Activated gamma-delta T cell treated with Interleukin-2 at 50 U/mL for 16 hours (primary cell): ENCODE data around the gene LRP5.
"Not testable (repeated sequence)": the region's sequence is repeated elsewhere in the genome, so short reads cannot be mapped to it uniquely, and the experiment has no call there.

ENCODE experiments used
- DNase-seq: peaks from one replicate; pipeline ENCODE4 v3.0.0-alpha.2; 2020

Gene LRP5

DNA sequence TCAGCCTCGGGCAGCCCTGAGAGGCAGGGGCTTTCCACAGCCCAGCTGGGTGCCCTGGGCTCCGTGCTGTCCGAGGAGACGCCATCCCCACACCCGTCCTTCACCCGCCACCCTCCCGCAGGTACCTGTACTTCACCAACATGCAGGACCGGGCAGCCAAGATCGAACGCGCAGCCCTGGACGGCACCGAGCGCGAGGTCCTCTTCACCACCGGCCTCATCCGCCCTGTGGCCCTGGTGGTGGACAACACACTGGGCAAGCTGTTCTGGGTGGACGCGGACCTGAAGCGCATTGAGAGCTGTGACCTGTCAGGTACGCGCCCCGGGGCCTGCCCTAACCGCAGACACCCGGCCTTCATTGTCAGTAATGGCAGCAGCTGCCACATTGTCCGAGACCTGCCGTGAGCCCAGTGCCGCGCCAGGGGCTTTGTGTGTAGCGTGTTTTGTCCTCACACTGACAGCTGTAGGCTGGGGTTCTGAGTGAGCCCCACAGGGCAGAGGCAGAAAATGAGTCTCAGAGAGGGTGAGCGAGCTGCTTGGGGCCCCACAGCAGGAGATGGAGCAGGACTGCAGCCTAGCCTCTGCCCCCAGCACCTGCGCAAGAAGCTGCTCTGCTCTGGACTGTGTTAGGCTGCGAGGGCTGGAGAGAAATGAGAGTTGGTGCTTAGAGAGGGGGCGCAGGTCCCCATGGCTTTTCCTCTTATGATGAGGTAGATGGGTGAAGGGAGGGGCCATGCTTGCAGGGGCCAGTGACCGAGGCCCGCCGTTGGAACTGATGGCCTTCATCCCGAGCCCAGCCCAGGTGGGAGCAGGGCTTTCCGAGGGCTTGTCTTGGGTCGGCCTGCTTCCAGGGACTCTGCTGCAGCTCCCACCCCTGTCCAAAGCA, 112.8 kb downstream of the LRP5 start:
- no peak for DNase-seq

DNA sequence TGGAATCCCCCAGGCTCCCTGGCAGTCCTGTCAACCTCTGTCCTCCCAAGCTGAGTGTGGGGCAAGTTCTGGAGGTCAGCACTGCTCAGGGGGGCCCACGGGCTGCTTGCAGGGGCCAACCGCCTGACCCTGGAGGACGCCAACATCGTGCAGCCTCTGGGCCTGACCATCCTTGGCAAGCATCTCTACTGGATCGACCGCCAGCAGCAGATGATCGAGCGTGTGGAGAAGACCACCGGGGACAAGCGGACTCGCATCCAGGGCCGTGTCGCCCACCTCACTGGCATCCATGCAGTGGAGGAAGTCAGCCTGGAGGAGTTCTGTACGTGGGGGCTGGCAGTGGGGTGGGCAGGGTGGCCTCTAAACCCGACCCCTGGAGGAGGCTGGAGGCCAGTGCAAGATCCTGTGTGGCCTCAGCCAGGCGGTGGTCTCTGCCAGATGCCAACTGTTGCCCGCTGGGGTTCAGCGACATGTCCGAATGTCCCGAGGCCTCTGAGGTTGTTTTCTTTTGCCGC, 113.5 kb downstream of the LRP5 start:
- DNase-seq: no peak

DNA sequence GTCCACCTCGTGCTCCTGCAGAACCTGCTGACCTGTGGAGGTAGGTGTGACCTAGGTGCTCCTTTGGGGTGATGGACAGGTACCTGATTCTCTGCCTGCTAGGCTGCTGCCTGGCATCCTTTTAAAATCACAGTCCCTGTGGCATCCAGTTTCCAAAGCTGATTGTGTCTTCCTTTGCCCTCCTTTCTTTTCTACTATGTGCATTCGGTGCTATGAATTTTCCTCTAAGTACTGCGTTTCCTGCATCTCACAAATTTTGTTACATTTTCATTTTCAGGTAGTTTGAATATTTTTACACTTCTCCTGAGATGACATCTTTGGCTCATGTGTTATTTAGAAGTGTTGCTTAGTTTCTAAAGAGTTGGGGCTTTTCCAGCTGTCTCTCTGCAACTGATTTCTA, 117.3 kb downstream of the LRP5 start:
- no peak for DNase-seq

DNA sequence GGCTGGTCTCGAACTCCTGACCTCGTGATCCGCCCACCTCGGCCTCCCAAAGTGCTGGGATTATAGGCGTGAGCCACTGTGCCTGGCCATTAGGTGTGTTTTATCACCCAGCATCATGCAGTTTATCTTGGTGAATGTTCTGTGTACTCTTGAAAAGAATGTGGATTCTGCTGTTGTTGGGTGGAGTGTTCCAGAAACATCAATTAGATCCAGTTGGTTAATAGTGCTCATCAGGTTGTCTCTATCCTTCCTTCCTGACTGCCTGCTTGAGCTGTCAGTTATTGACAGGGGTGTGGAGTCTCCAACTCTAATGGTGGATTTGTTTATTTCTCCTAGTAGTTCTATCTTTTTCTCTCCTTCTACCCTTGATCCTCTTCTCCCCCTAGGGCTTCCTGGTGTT, 118.0 kb downstream of the LRP5 start:
- DNase-seq: no peak

DNA sequence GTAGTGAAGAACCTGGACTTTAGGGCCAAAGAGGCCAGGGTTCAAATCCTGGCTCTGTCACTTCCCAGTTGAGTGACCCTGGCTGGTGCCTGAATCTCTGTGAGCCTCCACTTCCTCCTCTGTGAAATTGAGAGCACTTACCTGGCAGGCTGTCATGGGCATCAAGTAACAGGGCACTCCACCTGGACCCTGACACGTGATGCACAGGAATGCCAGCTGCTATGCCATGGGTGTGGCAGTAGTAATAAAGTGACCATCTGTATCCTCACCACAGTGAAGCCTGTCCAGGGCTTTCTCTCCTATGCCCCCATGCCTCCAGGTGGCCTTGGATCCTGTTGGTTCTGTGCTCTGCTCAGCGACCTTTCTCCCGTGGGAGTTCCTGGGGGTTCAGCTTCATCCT, 118.4 kb downstream of the LRP5 start:
- no peak for DNase-seq

DNA sequence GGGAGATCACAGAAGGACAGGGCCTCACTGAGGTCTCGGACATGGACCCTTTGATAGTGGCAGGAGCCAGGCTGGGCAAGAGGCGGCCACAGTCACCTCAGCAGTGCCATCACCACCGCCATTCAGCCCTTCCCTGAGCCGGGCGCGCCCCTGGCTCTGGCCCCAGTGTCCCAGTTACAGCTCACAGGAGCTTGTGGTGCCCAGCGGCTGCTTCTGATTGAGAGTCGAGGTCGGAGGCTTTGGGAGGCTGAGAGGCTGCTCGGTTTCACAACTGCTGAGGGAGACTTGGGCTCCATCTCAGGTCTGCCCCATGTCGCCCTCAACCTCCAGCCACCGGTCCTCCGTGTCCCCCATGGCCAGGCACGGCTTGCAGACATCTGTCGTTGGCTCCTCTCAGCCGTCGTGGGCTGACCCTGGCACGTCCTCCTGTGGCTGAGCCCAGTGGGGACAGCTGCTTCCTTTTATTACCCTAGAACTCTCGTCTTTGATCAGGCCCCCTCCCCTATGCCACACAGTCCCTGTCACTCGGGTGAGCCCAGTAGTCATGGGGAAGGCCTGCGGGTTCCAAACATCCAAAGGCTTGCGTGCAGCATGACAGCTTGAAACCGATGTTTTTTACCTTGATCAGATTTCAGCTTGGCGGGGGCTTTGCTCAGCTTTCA, 119.7 kb downstream of the LRP5 start:
- DNase-seq: no peak

DNA sequence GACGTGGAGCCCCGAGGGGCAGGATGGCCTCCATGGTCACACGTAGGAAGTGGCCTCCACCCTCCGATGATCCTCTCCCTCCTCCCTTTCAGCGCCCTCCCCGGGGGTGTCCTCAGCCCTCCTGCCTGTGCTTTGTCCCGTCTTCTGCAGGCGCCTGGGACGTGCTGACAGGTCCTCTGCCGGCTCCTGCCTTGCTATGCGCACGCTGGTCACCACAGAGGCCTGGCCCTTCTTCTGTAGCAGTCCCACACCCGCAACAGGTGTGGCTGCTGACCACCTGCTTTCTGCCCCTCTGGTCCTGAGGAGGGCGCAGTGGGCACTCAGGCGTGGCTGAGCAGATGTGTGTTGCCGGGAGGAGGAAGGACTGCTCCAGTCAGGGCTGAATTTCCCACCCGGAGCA, 120.5 kb downstream of the LRP5 start:
- DNase-seq: no peak

DNA sequence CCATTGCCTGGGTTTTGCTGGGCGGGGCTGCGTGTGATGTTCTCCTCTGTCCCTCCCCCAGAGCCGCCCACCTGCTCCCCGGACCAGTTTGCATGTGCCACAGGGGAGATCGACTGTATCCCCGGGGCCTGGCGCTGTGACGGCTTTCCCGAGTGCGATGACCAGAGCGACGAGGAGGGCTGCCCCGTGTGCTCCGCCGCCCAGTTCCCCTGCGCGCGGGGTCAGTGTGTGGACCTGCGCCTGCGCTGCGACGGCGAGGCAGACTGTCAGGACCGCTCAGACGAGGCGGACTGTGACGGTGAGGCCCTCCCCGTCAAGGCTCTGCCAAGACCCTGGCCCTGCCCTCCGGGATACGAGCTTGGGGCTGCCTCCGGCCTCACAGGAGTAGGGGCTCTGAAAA, 121.2 kb downstream of the LRP5 start:
- DNase-seq: no peak

DNA sequence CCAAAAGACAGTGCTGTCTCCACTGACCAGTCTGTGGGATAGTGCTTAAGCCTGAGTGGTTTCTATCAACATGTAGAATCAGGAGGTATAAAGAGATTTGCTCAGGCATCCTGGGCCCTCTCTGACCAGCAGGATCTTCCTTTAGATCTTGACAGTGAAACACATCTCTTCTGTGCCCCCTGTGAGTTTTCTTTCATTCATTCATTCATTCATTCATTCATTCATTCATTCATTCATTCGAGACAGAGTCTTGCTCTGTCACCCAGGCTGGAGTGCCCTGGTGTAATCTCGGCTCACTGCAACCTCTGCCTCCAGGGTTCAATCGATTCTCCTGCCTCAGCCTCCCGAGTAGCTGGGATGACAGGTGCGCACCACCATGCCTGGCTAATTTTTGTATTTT, 121.8 kb downstream of the LRP5 start:
- DNase-seq: not testable (repeated sequence)

DNA sequence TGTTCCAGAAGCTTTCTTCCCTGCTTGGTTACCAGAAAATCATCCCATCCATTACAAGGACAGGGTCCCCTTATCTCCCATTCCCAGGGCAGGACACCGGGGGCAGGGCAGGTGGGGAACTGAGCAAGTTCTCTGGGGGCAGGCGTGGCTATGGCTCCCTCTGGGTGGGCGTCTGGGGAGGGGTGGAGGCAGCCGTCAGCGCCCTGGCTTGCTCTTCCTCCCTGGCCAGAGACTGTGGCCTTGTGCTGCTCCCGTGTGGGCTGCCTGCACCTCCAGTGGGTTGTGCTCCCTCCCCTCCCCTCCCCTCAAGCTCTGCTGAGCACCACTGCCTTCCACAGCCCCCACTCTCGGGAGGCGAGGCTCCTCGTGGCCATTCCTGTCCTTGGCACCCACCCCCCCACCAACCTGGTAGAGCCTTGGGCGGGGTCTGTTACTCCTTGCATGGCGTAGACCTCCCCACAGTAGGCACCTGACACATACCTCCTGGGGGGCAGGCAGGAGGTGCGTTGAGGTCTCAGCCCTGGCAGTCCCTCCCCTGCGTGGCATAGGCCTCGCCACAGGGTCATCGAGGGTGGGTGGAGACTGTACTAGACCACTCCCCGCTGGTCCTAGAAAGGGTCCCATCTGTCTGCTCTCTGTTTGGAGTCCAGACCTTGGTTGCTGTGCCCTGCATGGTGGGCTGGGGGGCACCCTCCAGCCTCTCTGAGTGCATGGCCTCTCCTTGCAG, 123.9 kb downstream of the LRP5 start:
- no peak for DNase-seq

DNA sequence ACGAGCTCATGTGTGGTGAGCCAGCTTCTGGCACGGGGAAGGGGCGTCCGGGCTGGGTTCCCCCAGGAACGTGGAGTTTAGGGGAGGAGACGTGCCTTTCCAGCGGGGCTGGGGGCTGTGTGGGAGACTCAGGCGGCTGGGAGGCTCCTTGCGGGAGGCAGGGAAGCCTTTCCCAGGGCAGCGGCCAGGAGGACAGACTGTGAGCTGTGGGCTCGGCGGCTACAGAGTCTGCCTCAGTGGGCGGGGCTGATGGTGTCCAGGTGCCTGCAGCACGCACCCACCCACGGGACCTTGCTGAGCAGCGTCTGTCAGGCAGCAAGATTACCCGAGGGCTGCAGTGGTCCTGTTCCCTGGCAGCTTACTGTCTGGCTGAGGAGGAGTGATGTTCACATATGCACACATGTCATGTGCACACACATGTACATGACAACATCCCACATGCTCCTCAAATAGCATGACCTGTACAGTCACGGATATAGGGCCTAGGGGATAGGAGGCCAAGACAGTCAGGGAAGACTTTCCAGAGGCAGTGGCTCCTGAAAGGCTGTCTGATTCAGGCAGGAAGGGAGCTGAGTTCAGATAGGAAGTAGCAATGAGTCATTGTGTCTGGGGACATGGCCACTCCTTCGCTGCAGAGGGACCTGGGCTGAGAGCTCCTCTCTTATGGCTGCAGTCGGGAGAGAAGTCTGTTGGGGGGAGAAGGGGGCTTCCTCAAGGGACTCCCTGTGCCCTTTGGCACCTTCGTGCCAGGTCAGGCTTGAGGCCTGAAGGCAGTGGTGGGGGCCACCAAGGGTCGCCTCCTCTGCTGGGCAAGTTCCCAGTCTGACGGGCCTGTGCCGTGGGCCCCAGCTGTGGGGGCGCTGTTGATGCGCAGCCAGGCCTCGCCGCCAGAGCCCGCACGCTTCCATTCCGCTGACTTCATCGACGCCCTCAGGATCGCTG, 124.9 kb downstream of the LRP5 start:
- DNase-seq: no peak

DNA sequence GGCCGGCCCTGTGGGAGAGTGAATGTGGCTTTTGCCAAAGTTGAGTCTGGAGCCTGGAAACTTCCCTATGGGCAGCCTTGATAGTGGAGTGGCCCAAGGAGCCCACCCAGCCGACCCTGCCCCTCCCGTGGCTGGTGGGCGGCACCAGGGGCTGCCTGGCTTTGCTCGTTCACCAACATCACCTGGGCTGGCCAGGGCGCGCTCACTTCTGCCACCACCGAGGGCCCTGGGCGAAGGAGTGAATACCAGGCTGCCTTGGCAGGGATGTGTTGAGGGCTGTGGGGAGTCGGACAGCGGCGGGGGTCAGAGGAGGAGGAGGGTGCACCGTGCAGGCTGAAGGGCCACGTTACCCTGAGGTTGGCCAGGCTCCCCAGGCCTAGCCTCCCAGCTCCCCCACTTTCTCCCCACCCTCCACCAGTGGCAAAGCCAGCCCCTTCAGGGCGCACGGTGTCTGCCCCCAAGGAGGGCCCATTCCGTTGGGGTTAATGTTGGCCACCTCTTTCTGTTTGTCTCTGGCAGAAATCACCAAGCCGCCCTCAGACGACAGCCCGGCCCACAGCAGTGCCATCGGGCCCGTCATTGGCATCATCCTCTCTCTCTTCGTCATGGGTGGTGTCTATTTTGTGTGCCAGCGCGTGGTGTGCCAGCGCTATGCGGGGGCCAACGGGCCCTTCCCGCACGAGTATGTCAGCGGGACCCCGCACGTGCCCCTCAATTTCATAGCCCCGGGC, 125.7 kb downstream of the LRP5 start:
- no peak for DNase-seq

DNA sequence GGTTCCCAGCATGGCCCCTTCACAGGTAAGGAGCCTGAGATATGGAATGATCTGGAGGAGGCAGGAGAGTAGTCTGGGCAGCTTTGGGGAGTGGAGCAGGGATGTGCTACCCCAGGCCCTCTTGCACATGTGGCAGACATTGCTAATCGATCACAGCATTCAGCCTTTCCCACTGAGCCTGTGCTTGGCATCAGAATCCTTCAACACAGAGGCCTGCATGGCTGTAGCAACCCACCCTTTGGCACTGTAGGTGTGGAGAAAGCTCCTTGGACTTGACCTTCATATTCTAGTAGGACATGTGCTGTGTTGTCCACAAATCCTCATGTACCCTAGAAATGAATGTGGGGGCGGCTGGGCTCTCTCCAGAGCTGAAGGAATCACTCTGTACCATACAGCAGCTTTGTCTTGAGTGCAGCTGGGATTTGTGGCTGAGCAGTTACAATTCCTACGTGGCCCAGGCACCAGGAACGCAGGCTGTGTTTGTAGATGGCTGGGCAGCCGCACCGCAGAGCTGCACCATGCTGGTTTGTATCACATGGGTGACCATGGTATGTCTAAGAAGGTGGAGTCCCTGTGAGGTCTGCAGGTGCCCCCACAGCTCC, 126.4 kb downstream of the LRP5 start:
- no peak for DNase-seq

DNA sequence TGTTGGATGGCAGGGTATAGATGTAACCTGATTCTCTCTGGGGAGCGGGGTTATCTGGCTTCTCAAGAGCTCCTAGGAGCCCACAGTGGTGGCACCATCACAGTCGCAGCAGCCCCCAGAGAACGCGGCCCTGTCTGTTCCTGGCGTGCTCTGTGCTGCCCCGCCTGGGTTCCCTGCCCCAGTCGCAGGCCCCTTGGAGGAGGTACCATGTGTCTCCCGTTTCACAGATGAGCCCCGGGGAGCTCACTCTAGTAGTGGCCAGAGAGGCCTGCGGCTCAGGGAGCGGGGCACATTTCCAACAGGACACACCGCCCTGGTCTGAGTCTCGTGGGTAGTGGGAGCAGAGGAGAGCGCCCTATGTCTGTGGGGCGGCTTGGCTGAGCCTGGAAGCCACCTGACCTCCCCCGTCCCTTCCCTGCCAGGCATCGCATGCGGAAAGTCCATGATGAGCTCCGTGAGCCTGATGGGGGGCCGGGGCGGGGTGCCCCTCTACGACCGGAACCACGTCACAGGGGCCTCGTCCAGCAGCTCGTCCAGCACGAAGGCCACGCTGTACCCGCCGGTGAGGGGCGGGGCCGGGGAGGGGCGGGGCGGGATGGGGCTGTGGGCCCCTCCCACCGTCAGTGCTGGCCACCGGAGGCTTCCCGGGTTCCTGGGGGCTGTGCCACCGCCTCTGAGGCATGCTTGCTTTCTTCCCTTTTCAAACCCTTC, 127.1 kb downstream of the LRP5 start:
- no peak for DNase-seq

DNA sequence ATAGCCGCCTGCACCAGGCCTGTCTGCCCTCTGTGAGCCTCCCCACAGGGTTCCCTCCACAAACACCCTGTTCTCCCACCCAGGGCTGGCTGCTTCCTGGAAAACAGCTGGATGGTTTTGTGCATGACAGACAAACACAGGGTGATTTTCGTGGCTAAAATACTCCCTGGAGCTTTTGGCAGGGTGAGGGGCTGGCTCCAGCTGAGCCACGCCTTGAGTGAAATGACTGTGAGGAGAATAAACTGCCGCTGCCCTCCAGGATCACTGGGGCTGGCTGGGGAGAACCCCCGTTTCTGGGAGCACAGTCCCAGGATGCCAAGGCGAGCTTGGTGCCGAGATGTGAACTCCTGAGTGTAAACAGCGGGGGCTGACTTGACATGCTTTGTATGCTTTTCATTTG, 127.8 kb downstream of the LRP5 start:
- no peak for DNase-seq

DNA sequence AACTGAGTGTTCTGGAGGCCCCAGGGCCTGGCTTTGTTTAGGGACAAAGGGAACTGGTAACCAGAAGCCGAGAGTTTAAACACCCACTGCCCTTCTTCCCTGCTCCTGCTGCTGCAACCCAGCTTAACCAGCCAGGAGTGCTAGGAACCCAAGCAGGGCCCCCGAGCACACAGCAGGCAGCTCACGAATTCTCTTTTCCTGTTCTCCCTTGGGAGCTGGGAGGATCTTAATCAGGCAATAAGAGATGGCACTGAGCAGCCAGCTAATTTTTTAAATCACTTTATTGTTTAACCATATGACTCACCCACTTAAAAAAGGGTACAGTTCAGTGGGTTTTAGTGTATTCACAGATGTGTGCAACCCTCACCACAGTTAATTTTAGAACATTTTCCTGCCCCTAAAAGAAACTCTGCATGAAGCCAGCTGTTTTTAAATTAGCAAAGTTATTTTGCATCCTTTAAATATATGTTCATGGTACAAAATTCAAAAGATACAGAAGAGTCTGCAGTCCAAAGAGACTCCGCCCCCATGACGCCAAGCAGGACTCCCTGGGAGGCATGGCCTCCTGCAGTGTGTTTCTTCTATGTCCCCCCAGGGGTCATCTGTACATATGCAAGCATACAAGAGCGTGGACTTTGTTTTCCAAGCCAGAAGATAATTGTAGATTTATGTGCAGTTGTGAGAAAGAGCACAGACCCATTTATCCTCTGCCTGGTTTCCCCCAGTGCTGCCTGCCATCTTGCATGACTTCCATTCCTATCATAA, 129.3 kb downstream of the LRP5 start:
- DNase-seq: no peak

DNA sequence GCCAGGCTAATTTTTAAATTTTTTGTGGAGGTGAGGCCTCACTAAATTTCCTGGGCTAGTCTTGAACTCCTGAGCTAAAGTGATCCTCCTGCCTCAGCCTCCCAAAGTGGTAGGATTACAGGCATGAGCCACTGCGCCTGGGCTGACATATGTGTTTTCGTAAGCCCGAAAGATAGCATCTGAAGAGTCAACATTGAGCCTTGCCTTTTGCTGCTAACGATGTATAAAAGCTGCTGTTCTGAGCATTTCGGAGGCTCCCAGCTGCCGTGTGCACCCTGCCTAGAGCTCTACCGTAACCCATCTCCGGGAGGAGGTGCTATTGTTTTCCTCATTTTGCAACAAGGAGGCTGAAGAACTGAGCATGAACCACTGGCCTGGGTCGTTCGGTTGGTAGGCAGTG, 130.0 kb downstream of the LRP5 start:
- no peak for DNase-seq

DNA sequence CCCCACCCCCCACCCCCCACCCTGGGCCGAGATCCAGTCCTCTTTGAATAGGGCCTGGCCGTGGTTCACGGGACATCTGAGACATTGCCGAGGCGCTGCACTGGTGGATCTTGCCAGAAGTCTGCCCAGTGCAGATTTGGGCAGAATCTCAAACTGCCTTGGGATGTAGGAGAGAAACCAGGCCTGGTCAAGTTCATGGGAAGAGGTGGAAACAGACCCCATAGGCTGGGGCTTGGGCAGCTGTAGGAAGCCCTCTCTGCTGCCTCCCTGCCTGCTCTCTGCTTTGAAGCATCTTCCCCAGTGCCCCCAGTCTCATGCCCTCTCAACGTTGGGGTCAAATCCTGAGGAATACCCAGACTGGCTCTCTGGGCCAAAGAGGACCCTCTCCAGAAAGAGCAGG, 132.2 kb downstream of the LRP5 start:
- DNase-seq: no peak

DNA sequence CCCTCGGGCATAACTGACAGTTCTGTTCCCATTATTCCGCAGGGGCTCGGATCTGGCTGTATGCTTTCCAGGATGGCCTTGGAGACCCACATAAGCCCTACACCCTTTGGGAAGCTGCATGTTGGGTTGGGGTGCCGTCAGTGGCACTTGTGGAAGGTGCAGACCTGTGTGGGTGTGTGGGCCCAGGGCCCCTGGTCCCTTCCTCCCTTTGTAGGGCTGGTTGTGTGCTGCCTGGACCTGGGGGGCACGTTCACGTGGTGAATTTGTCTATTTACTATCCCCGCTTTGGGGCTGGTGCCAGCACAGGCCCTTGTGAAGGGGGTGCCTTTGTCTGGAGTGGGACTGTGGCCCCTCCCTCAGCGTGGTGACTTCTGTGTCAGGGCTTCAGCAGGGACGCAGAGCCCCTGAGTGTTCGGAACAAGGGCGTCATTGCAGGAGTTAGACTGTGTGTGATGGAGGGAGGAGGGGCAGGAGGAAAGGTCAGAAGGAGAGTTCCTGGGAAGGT, 133.2 kb downstream of the LRP5 start:
- no peak for DNase-seq
